Fibroblast of the aortic adventitia (primary cell): Measurements from ENCODE around the gene ANKIB1. TPM values are rescaled to one million over a fixed set of nuclear protein-coding genes. Genes with fewer than 3 reads are reported as not detected.

Experiments used
- DNase-seq: peaks from one replicate; pipeline ENCODE4 v3.0.0-alpha.2; 2010; ENCODE audit warnings: low read depth
- H3K4me3 ChIP-seq: 2 replicates; pipeline ENCODE4 v1.5.1; 2011; ENCODE audit warnings: low read depth, mild to moderate bottlenecking, control low read depth, low read length, moderate library complexity
- CTCF ChIP-seq: IDR thresholded peaks from 2 replicates; pipeline ENCODE4 v1.5.1; 2011; ENCODE audit warnings: mild to moderate bottlenecking, low read length, control low read depth, inconsistent platforms; ENCODE audit not compliant: insufficient read depth
- total RNA-seq: library from RNA; depleted of rRNA; stranded (reverse); fragments of >200 nt; gene quantifications from 2 replicates; pipeline ENCODE4 v1.2.3, GENCODE V29; 2012; ENCODE audit warnings: low replicate concordance

Gene ANKIB1
- total RNA-seq, 1 donor = 75.8 TPM

- H3K4me3 ChIP-seq = no peak overlapping the region
- no peak for TF ChIP-seq CTCF
- DNase-seq = no peak
These were observed 4.8 kb downstream of the ANKIB1 start for GRCh38 chr7:92250603-92251002.

- DNase-seq = no peak
- TF ChIP-seq CTCF = no peak
These were observed 5.4 kb downstream of the ANKIB1 start for GRCh38 chr7:92251181-92251580.

GRCh38 chr7:92253251-92253650 is 7.5 kb downstream of the ANKIB1 start:
- no peak for DNase-seq
- TF ChIP-seq CTCF = no peak
- no peak overlapping the region for H3K4me3 ChIP-seq

More at GRCh38 chr7:92251181-92251580, 5.4 kb downstream of the ANKIB1 start:
- H3K4me3 ChIP-seq = no peak overlapping the region

GRCh38 chr7:92254800-92255199 is 9.0 kb downstream of the ANKIB1 start:
- peak overlapping the region; percentile 55 for H3K4me3 ChIP-seq
- peak; percentile 47 for DNase-seq

GRCh38 chr7:92255308-92255707 is 9.5 kb downstream of the ANKIB1 start:
- DNase-seq = peak; percentile 94
- H3K4me3 ChIP-seq = peak overlapping the region; percentile 55
- TF ChIP-seq CTCF = no peak

GRCh38 chr7:92259062-92259461 is 13.3 kb downstream of the ANKIB1 start:
- no peak overlapping the region for H3K4me3 ChIP-seq
- DNase-seq = no peak
- no peak for TF ChIP-seq CTCF

GRCh38 chr7:92259610-92260247 is 14.0 kb downstream of the ANKIB1 start:
- H3K4me3 ChIP-seq = no peak overlapping the region
- no peak for DNase-seq
- TF ChIP-seq CTCF = no peak
